Activated naive CD8-positive, alpha-beta T cell treated with anti-CD3 and anti-CD28 coated beads for 36 hours (primary cell): Measurements from ENCODE around the gene ADAM23. TPM values are rescaled to one million over a fixed set of nuclear protein-coding genes. Genes with fewer than 3 reads are reported as not detected.

ENCODE experiments used
- DNase-seq: peaks from one replicate; pipeline ENCODE4 v3.0.0; 2021
- H3K27ac Mint-ChIP-seq: one replicate; pipeline ENCODE4 v1.8.0; 2022; ENCODE audit warnings: mild to moderate bottlenecking, moderate library complexity, mixed read lengths
- H3K27me3 Mint-ChIP-seq: one replicate; pipeline ENCODE4 v1.8.0; 2022; ENCODE audit warnings: mild to moderate bottlenecking, mixed read lengths
- H3K36me3 Mint-ChIP-seq: one replicate; pipeline ENCODE4 v1.8.0; 2021; ENCODE audit warnings: mild to moderate bottlenecking, mixed read lengths
- H3K4me1 Mint-ChIP-seq: one replicate; pipeline ENCODE4 v1.8.0; 2021; ENCODE audit warnings: mixed read lengths
- H3K4me3 Mint-ChIP-seq: one replicate; pipeline ENCODE4 v1.8.0; 2022; ENCODE audit warnings: mild to moderate bottlenecking, moderate library complexity, mixed read lengths
- H3K9me3 Mint-ChIP-seq: one replicate; pipeline ENCODE4 v1.8.0; 2022; ENCODE audit warnings: mixed read lengths
- total RNA-seq, 2 experiments: library from RNA; stranded (reverse); gene quantifications; one replicate each; pipeline ENCODE4 v1.2.3, GENCODE V29; 2021

Gene ADAM23
- total RNA-seq, 2 experiments from 2014 or later = 0.10 TPM; not detected in 1

GRCh38 chr2:206557321-206557720 lies 114.0 kb downstream of the ADAM23 start:
- H3K36me3 Mint-ChIP-seq = no peaks in the 10 kb centered on the region
- H3K27ac Mint-ChIP-seq = no peak overlapping the region
- H3K27me3 Mint-ChIP-seq = no peaks in the 10 kb centered on the region
- H3K4me1 Mint-ChIP-seq = peaks cover 6% of the 10 kb centered on the region
- H3K9me3 Mint-ChIP-seq = no peaks in the 10 kb centered on the region
- H3K4me3 Mint-ChIP-seq = no peak overlapping the region
- no peak for DNase-seq

GRCh38 chr2:206558492-206558891 lies 115.2 kb downstream of the ADAM23 start:
- Mint-ChIP-seq H3K36me3 (no peaks in the 10 kb centered on the region), H3K9me3 (no peaks in the 10 kb centered on the region), H3K27ac (no peak overlapping the region), H3K27me3 (no peaks in the 10 kb centered on the region), H3K4me3 (no peak overlapping the region), H3K4me1 (peaks cover 6% of the 10 kb centered on the region)
- no peak for DNase-seq

- no peaks in the 10 kb centered on the region for H3K27me3 Mint-ChIP-seq
- no peak overlapping the region for H3K4me3 Mint-ChIP-seq
- no peak overlapping the region for H3K27ac Mint-ChIP-seq
- H3K4me1 Mint-ChIP-seq = peaks cover 6% of the 10 kb centered on the region
- no peaks in the 10 kb centered on the region for H3K36me3 Mint-ChIP-seq
- H3K9me3 Mint-ChIP-seq = no peaks in the 10 kb centered on the region
- DNase-seq = no peak
These were observed 118.6 kb downstream of the ADAM23 start for GRCh38 chr2:206561962-206562361.

GRCh38 chr2:206562375-206562774 lies 119.0 kb downstream of the ADAM23 start:
- DNase-seq = no peak
- no peaks in the 10 kb centered on the region for H3K9me3 Mint-ChIP-seq
- no peaks in the 10 kb centered on the region for H3K36me3 Mint-ChIP-seq
- H3K27me3 Mint-ChIP-seq = no peaks in the 10 kb centered on the region
- peaks cover 6% of the 10 kb centered on the region for H3K4me1 Mint-ChIP-seq
- H3K4me3 Mint-ChIP-seq = no peak overlapping the region
- H3K27ac Mint-ChIP-seq = no peak overlapping the region

- Mint-ChIP-seq H3K27ac (no peak overlapping the region), H3K4me1 (peaks cover 6% of the 10 kb centered on the region), H3K9me3 (no peaks in the 10 kb centered on the region), H3K36me3 (no peaks in the 10 kb centered on the region), H3K27me3 (no peaks in the 10 kb centered on the region), H3K4me3 (no peak overlapping the region)
- DNase-seq = no peak
These were observed 120.0 kb downstream of the ADAM23 start for GRCh38 chr2:206563374-206563773.

GRCh38 chr2:206565666-206566065 lies 122.3 kb downstream of the ADAM23 start:
- Mint-ChIP-seq H3K4me3 (no peak overlapping the region), H3K27ac (no peak overlapping the region), H3K9me3 (no peaks in the 10 kb centered on the region), H3K27me3 (no peaks in the 10 kb centered on the region), H3K4me1 (no peaks in the 10 kb centered on the region), H3K36me3 (no peaks in the 10 kb centered on the region)
- no peak for DNase-seq

GRCh38 chr2:206569470-206569869 lies 126.1 kb downstream of the ADAM23 start:
- Mint-ChIP-seq H3K27ac (no peak overlapping the region), H3K36me3 (no peaks in the 10 kb centered on the region), H3K9me3 (no peaks in the 10 kb centered on the region), H3K4me3 (no peak overlapping the region), H3K4me1 (peaks cover 4% of the 10 kb centered on the region), H3K27me3 (peaks cover 6% of the 10 kb centered on the region)
- DNase-seq = no peak

GRCh38 chr2:206570199-206570598 lies 126.9 kb downstream of the ADAM23 start:
- Mint-ChIP-seq H3K36me3 (no peaks in the 10 kb centered on the region), H3K27me3 (peaks cover 6% of the 10 kb centered on the region), H3K9me3 (no peaks in the 10 kb centered on the region), H3K27ac (no peak overlapping the region), H3K4me1 (peaks cover 4% of the 10 kb centered on the region), H3K4me3 (no peak overlapping the region)
- DNase-seq = no peak

- H3K27ac Mint-ChIP-seq = no peak overlapping the region
- H3K36me3 Mint-ChIP-seq = no peaks in the 10 kb centered on the region
- peaks cover 6% of the 10 kb centered on the region for H3K27me3 Mint-ChIP-seq
- peaks cover 4% of the 10 kb centered on the region for H3K4me1 Mint-ChIP-seq
- H3K9me3 Mint-ChIP-seq = no peaks in the 10 kb centered on the region
- no peak overlapping the region for H3K4me3 Mint-ChIP-seq
- DNase-seq = no peak
These were observed 129.4 kb downstream of the ADAM23 start for GRCh38 chr2:206572725-206573124.

GRCh38 chr2:206573793-206574192 lies 130.5 kb downstream of the ADAM23 start:
- Mint-ChIP-seq H3K27me3 (peaks cover 6% of the 10 kb centered on the region), H3K36me3 (no peaks in the 10 kb centered on the region), H3K9me3 (no peaks in the 10 kb centered on the region), H3K4me3 (no peak overlapping the region), H3K27ac (no peak overlapping the region), H3K4me1 (peaks cover 4% of the 10 kb centered on the region)
- no peak for DNase-seq

GRCh38 chr2:206584323-206585116 lies 141.2 kb downstream of the ADAM23 start:
- Mint-ChIP-seq H3K36me3 (no peaks in the 10 kb centered on the region), H3K4me1 (no peaks in the 10 kb centered on the region), H3K27ac (no peak overlapping the region), H3K9me3 (peaks cover 1% of the 10 kb centered on the region), H3K4me3 (no peak overlapping the region), H3K27me3 (peaks cover 15% of the 10 kb centered on the region)
- no peak for DNase-seq

- Mint-ChIP-seq H3K27me3 (peaks cover 15% of the 10 kb centered on the region), H3K27ac (no peak overlapping the region), H3K36me3 (no peaks in the 10 kb centered on the region), H3K4me1 (no peaks in the 10 kb centered on the region), H3K4me3 (no peak overlapping the region), H3K9me3 (no peaks in the 10 kb centered on the region)
- no peak for DNase-seq
These were observed 142.0 kb downstream of the ADAM23 start for GRCh38 chr2:206585335-206585734.

- Mint-ChIP-seq H3K27ac (no peak overlapping the region), H3K27me3 (peaks cover 15% of the 10 kb centered on the region), H3K36me3 (no peaks in the 10 kb centered on the region), H3K9me3 (no peaks in the 10 kb centered on the region), H3K4me1 (no peaks in the 10 kb centered on the region), H3K4me3 (no peak overlapping the region)
- DNase-seq = no peak
These were observed 143.3 kb downstream of the ADAM23 start for GRCh38 chr2:206586609-206587008.

- Mint-ChIP-seq H3K4me1 (no peaks in the 10 kb centered on the region), H3K4me3 (no peak overlapping the region), H3K36me3 (no peaks in the 10 kb centered on the region), H3K9me3 (no peaks in the 10 kb centered on the region), H3K27me3 (peaks cover 12% of the 10 kb centered on the region), H3K27ac (no peak overlapping the region)
- no peak for DNase-seq
These were observed 154.4 kb downstream of the ADAM23 start for GRCh38 chr2:206597717-206598218.

GRCh38 chr2:206603243-206603642 lies 159.9 kb downstream of the ADAM23 start:
- no peaks in the 10 kb centered on the region for H3K9me3 Mint-ChIP-seq
- H3K4me1 Mint-ChIP-seq = no peaks in the 10 kb centered on the region
- H3K4me3 Mint-ChIP-seq = no peak overlapping the region
- H3K36me3 Mint-ChIP-seq = no peaks in the 10 kb centered on the region
- H3K27me3 Mint-ChIP-seq = peaks cover 17% of the 10 kb centered on the region
- no peak for DNase-seq
- no peak overlapping the region for H3K27ac Mint-ChIP-seq

GRCh38 chr2:206610451-206610850 lies 167.1 kb downstream of the ADAM23 start:
- no peaks in the 10 kb centered on the region for H3K27me3 Mint-ChIP-seq
- no peak overlapping the region for H3K27ac Mint-ChIP-seq

More at GRCh38 chr2:206610451-206610850, 167.1 kb downstream of the ADAM23 start:
- Mint-ChIP-seq H3K36me3 (no peaks in the 10 kb centered on the region), H3K4me3 (no peak overlapping the region), H3K4me1 (no peaks in the 10 kb centered on the region), H3K9me3 (no peaks in the 10 kb centered on the region)
- DNase-seq = no peak
